HS-5 (cell line): ENCODE results near the gene PHC3.
"Not testable (repeated sequence)": the region's sequence is repeated elsewhere in the genome, so short reads cannot be mapped to it uniquely, and the experiment has no call there.

ENCODE experiments used
- DNase-seq: peaks from one replicate; pipeline ENCODE4 v3.0.0-alpha.2; 2012; ENCODE audit warnings: low read depth

PHC3 gene

DNA sequence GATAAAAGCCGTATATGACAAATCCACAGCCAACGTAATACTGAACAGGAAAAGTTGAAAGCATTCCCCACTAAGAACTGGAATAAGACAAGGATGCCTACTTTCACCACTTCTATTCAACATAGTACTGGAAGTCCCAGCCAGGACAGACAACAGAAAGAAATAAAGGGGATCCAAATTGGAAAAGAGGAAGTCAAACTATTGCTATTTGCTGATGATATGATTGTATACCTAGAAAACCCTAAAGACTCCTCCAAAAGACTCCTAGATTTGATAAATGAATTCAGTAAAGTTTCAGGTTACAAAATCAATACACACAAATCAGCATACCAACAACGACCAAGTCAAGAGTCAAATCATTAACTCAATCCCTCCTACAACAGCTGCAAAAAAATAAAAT is 14.2 kb upstream of the PHC3 start:
- DNase-seq: not testable (repeated sequence)

DNA sequence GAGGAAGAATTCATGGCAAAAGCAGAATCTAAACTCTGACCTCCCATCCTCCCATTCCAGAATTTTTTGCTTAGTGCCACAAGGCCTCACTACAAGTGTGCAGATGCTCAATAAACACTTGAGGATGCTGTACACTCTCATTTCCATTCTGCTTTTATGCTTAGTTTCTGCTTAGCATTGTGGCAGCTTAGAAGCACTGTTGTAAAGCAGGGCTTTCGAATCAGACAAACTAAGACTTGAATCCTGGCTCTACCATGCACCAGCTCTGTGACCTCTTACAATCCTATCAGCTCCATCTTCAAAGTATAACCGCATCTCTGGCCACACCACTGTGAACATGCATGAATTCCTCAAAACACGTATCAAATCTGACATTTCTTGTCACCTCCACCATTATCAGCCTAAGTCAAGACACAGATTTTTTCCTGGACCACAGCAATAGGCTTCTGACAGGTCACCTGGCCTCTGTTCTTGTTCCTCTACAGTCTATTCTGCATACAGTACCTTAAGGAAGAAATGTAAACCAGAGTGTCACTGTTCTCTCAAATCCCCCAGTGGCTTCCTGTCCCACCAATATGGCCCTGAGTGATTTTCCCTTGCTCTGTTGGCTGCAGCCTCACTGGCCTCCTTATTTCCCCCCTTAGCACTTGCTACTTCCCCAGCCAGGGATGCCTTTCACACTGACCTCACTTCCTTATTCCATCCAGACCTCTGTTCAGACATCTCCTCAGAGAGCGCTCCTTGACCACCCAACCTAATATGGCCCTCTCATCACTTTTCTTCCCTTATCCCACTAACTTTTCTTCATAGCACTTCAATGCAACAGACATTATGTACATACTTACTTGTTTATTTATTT is 8.1 kb upstream of the PHC3 start:
- DNase-seq: no peak

GRCh38 chr3:170180079-170180907 is 1.2 kb downstream of the PHC3 start:
- DNase-seq: no peak

- no peak for DNase-seq
Observed at GRCh38 chr3:170179432-170179831, 2.1 kb downstream of the PHC3 start.

- DNase-seq: no peak
Observed at GRCh38 chr3:170178651-170179050, 2.9 kb downstream of the PHC3 start.

DNA sequence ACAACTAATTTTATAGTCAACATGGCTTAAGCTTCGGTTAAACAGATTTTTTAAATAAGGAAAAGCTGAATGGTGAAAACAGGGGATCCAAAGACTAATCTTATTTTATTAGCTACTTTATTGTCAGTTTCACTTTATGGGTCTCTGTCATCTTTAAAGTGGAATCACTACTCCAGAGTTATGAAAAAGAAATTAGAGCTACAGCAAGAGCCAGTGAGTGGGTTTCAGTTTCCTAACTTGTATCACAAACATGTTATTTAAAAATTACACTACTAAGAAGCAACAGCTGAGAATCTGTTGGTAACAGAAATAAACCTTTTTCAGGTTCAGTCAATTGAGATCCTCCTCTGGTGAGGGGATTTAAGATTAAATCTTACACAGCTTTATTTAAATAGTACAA is 10.0 kb downstream of the PHC3 start:
- DNase-seq: no peak

GRCh38 chr3:170164717-170165116 is 16.8 kb downstream of the PHC3 start:
- DNase-seq: no peak

- no peak for DNase-seq
Observed at GRCh38 chr3:170163956-170164645, 17.4 kb downstream of the PHC3 start.

DNA sequence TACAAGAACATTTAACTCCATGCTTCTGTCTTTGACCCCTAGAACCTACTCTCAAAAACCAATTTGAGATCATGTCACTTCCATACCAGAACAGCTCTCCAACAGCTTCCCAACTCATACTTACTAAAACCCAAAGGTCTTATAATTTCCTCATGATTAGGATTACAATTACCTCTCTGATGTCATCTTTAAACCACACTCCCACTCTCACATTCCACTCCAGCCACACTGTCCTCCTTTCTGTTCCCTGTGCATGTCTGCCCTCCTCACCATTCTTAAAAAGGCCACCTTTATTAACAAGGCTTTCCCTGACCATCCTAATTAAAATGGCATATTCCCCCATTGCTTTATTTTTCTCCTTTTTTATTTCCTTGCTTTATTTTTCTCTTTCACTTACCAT is 18.9 kb downstream of the PHC3 start:
- DNase-seq: no peak

DNA sequence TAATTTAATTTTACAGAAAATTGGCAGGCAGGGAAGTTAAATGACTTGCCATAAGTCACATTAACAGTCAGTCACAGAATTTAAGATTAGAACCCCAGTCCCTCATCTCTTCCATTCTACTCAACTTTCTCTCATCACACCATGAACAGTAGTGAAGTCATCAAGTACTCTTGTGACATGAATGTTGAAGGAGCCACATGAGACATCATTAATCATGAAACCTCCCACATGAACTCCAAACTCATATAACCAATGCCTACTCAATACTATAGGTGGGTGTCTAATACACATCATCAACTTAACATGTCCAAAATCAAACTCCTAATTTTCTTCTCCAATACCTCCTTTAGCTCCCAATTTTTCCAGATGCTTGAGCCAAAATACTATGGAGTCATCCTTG is 19.5 kb downstream of the PHC3 start:
- DNase-seq: no peak

GRCh38 chr3:170159933-170160332 is 21.6 kb downstream of the PHC3 start:
- DNase-seq: no peak

DNA sequence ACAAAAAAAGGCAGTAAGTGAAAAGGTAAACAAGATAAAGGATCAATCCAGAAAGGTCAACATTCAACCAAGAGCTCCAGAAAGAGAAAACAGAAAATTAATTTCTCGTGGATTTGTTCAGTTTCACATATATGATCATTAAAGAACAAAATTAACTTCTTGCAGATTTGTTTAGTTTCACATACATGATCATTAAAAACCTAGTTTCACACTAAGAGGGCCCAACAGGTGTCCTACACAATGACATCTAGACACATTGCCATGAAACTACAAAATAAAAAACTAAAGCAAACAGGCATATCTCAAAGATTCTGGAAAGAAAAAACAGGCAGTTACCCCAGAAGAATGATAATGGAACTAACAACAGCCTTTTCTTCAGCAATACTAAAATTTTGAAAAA is 22.1 kb downstream of the PHC3 start:
- DNase-seq: no peak

DNA sequence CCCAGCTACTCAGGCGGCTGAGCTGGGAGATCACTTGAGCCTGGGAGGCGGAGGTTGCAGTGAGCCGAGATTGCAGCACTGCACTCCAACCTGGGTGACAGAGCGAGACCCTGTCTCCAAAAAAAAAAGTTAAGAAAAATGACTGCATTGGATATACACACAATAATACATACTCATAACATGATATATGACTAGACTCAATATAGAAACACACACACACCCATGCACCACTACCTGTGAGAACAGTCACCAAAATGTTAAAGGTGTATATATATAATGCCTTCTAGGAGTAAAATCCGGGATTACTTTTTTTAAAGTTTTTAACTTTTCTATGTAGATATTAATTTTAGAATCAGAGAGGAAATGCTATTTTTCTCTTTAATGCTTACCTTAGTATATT is 25.9 kb downstream of the PHC3 start:
- no peak for DNase-seq

DNA sequence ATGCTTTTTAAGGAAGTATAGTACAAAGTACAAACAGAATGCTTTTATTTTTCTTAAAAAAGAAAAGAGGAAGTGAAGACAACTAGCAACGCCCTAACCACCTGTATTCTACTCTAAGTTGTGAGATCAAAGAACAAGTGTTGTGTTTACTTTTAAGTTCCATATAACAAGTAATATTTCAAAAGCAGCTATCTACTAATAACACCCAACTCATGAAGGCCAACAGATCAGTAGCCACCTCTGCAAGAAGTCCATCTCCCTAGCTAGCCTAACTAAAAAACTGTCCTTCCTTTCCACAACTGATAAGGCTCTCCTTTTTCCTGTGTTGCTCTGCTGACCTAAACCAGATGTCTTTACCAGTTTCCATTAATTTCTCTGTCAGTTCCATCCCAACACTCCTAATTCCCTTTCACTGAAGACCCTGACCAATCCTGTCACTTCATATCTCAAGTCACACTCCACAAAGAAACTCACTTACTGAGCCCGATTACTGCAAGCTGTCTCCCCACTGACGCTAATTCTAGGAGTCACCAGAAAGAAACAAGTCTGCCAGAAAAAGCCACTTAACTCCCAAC is 26.9 kb downstream of the PHC3 start:
- no peak for DNase-seq

DNA sequence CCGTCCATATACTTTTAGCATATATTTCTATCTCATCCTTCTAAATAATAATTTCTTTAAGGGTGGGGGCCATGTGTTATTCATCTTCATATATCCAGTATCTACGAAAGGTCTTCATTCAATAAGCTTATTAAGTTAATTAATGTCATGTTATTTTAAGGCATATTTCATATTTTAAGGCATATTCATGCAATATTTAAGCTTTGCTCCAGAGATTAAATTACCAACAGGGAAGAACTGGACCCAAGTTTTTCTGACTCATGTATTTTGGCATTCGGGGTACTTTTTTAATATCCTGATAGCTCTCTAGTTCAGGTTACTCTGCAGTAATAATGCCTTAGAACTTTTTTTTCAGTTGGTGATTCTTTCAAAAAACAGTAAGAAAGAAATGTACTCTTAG is 27.4 kb downstream of the PHC3 start:
- DNase-seq: no peak

- no peak for DNase-seq
Observed at GRCh38 chr3:170151536-170151935, 30.0 kb downstream of the PHC3 start.

DNA sequence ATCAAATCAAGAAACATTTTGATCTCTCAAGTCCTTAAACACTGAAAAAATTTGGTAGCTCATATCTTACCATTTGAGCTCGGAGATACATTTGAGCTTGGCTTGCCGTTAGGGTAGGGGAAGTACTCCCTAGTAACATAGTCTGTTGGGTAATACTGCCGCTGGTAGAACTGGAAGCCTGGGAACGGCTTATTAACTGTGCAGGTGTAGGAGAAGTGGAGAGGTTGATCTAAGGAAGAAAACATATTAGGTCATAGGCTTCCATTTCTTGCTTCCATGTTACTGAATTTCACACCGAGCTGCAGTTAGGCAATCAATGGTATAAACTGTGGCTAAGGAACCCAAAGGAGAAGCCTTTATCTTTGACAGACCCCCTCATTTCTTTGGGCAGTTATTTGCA is 32.5 kb downstream of the PHC3 start:
- DNase-seq: no peak

DNA sequence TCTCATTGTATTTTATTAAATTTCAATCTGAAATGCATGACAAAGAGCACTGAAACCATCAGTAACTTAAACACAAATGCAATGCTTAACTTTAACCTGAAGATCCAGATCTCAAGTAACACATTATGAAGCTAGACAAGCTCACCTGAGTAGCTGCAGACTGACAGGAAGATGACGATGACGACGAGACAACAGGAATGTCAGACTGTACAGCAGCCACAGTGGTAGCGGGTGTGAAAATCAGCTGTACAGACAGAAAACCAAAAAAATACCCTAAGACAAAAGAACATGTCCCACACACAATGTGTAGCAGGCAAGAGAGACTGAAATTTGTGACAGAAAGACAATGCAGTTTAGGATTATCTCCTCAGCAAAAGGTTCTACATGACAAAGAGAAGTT is 36.3 kb downstream of the PHC3 start:
- no peak for DNase-seq

DNA sequence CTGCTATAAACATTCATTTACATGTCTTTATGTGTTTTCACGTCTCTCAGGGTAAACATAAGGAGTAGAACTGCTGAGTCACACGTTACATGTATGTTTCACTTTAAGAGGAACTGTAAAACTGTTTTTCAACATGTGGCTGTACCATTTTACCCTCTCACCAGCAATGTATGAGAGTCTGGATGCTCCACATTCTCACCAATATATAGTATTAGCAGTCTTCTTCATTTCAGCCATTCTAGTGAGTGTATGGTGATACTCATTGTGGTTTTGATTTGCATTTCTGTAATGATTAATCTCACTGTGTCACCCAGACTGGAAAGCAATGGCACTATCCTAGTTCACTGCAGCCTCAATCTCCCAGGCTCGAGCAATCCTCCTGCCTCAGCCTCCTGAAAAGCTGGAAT is 37.1 kb downstream of the PHC3 start:
- DNase-seq: no peak

- DNase-seq: no peak
Observed at GRCh38 chr3:170142373-170142772, 39.2 kb downstream of the PHC3 start.

- DNase-seq: no peak
Observed at GRCh38 chr3:170137986-170138385, 43.5 kb downstream of the PHC3 start.

DNA sequence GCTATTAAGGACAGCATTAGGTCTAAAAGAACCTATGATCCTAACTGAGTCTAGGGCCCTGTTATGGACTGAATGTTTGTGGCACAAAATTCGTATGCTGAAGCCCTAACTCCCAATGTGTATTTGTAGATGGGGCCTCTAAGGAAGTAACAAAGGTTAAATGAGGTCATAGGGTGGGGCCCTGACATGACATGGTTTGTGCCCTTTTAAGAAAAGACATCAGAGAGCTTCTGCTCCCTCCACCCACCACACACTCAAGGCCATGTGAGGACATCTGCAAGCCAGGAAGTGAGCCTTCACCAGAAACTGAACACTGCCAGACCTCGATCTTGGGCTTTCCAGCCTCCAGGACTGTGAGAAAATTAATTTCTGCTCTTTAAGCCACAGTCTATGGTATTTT is 49.2 kb downstream of the PHC3 start:
- no peak for DNase-seq
